GF-D8 (cell line): ENCODE data around the gene HHIPL2.
A peak's percentile ranks its signal among the peaks of the same experiment; 100 is the strongest.

Experiments used
- DNase-seq: peaks from one replicate; lab custom pipeline; 2025; lab: John Stamatoyannopoulos, UW

The HHIPL2 gene

GRCh38 chr1:222547944-222548671, at the start of gene HHIPL2:
Gene HHIPL2, minus strand, starts transcription at chr1:222548104. Its CDS starts 60 bp downstream, at chr1:222548044.
- no peak for DNase-seq

GRCh38 chr1:222596696-222597095, 48.8 kb upstream of the HHIPL2 start:
- no peak for DNase-seq

- DNase-seq: no peak
These were observed 46.9 kb upstream of the HHIPL2 start for GRCh38 chr1:222594789-222595188.

DNA sequence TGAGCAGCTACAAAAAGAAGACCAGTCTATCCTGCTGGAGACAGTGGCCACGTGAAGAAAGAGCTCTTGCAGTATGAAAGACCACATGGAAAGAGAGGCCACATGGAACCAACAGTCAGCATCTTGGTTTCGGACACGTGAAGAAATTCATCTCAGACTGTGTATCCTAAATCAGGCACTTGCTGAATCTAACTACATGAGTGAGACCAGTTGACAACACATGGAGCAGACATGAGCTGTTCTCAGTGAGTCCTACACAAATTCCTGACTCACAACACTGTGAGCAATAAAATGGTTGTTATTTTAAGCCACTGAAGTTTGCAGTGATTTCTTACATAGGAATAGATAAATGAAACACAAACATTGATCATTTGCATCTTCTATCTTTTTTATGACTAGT, 44.3 kb upstream of the HHIPL2 start:
- no peak for DNase-seq

- peak; percentile 58 for DNase-seq
These were observed 41.8 kb upstream of the HHIPL2 start, which contains the start of gene TAF1A for GRCh38 chr1:222589462-222590302. Gene TAF1A, minus strand, starts transcription at chr1:222589933.

GRCh38 chr1:222588135-222588534, 40.2 kb upstream of the HHIPL2 start:
- DNase-seq: no peak

DNA sequence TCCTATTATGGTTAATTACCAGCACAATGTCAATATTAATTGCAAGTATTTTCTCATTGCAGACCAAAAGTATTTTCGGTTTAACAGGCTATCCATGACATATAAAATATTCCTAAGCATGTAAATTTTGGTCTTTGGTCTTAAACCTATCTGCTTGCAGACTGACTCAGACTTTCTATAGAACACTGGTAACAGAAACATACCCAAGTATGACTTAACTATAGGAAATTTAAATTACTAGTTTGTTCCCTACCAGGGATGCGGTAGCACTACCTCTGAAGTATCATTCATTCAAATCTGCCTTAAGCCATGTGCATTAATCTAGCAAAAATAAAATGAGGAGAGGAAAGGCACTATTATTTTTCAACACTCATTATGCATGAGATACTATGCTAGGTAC, 38.9 kb upstream of the HHIPL2 start:
- DNase-seq: no peak

GRCh38 chr1:222583079-222583478, 35.2 kb upstream of the HHIPL2 start:
- DNase-seq: no peak

GRCh38 chr1:222582099-222582774, 34.3 kb upstream of the HHIPL2 start:
- no peak for DNase-seq

DNA sequence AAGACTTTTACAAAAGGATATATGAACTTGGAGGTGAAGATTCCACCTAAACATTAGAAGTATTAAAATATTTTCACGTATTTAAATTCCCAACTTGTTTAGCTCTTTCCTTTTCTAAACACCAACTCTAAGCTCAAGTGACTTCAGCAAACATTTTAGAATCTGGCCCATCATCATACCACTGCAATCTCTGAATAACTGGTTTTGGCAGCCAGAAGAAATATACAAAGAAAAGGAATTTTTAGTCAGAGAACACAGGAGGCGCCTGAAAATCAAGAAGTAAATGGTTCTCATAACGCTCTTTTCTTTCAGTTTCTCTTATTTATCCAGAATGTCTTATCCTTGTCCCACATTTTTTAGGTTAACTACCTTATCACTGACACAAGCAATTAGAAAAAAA, 31.4 kb upstream of the HHIPL2 start:
- no peak for DNase-seq

DNA sequence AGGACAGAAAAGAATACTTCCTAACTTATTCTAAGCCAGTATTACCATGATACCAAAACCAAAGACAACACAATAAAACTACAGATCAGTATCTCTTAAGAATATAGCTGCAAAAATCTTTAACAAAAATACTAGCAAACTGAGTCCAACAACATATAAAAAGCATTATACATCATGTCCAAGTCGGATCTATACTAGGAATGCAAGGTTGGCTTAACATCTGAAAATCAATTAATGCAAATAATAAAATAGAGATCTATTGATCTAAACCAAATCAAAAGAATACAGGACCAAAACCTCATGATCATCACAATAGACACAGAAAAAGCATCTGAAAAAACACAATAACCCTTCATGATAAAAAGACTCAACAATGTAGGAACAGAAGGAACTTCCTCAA, 22.9 kb upstream of the HHIPL2 start:
- no peak for DNase-seq

DNA sequence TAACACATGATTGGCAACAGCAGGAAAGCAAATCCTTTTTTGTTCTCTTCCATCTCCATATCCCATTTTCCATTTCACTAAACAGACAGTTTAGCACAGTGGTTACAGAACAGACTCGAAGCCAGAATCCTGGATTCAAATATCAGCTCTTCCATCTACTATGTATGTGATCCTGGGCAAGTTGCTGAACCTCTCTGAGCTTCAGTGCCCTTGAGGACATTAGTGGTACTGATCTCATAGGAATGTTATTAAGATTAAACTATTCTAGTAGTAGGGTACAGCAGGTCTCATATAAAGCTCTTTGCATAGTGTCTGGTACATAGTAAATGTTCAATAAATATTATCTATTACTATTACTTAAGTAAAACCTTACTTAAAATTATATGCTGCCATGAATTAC, 13.8 kb upstream of the HHIPL2 start:
- no peak for DNase-seq

DNA sequence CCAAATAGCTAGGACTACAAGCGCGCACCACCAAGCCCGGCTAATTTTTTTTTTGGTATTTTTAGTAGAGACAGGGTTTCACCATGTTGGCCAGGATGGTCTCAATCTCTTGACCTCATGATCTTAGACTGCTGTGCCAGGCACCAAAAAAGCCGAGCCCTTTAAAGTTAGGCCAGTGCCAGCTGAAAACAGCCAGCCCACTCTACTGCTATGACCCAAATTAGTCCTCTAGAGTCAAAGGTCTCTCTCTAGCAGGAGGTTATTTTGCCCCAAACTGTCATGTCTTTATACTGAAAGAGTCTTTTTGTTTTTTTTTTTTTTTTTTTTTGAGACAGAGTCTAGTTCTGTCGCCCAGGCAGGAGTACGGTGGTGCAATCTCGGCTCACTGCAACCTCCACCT, 9.7 kb upstream of the HHIPL2 start:
- no peak for DNase-seq

- no peak for DNase-seq
These were observed 9.2 kb upstream of the HHIPL2 start for GRCh38 chr1:222557148-222557547.

DNA sequence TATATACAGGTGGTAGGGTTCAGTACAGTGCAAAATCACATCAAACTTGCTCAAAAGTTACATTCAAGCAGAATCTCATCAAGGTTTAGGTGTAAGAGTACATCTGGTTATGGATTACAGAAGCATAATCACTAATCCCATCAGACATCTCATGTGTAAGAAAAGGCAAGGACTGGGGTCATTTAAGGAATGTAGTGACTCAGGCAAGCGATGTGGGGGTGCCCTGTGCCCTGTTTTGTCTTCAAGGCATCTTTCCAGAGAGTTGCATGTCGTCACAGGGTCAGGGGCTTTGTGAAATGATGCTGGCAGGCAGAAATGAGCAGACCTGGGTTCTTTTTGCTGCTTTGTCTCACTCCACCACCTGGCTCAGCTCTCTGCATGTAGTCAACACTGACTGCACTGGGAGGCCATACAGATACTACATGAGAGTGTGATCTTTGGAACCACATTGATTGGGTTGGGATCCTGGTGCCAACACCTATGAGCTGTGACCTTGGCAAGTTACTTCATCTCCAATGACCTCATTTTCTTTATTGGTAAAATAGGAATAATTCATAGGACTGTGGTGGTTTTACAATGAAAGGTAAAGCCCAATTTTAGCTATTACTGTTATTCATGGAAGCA, 8.2 kb upstream of the HHIPL2 start:
- no peak for DNase-seq

- no peak for DNase-seq
These were observed 6.3 kb upstream of the HHIPL2 start for GRCh38 chr1:222554177-222554576.

DNA sequence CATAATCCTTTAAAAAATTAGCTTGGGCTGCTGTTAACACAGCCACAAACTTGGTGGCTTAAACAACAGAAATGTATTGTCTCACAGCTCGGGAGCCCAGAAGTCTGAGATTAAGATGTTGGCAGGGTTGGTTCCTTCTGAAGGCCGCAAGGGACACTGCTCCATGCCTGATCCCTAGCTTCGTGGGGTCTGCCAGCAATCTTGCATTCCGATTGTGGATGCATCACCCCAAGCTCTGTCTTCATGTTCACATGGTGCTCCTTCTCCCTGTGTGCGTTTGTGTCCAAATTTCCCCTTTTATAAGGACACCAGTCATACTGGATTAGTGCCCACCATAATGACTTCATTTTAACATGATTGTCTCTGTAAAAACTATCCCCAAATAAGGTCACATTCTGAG, 5.0 kb upstream of the HHIPL2 start:
- no peak for DNase-seq

DNA sequence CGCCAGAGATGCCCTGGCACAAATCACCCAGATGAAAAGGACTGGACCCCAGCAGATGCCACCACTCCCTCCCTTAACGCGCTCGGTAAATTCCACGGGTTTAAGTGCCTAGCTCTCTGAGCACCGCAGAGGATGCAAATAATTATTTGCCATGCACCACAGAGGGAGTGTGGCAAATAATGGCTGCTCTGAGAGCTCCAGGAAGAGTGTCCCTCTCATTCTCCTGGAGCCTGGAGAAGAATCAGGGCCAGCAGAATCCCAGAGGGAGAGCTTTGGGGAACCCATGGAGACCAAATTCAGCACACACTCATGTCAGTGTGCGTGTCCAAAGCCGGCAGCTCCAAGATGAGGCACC, 667 bp downstream of the HHIPL2 start:
- no peak for DNase-seq

DNA sequence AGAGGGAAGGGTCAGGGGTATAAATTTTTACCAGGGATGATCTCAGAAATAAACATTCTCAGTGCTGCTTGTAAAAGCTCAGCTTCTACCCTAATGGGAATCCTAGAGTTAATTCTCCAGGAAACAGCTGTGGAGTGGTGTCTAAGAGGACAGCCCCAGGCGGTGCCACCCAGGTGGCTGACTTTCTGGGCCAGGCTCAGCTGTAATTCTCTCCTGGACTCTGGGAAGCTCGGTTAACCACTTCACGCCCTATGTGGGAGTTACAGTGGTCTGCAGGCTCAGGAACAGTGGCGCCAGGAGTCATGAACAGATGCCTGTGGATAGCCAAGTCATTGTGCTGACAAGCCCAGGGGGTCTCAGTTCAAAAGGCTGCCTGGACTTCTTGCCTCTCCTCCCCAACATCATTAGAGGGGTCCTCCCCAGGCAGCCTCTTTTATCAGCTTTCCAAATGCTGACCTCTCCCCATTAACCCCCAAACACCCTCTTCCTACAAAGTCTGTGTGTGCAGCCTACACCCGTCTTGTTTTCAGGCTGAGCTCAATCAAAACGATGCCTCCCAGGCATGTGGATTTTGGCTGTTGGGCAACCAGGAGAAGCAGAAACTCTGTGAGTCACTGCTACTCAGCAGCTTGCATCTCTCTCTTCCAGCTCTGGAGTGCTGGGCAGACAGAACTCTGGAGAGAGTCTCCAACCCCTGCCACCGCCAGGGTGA, 1.2 kb downstream of the HHIPL2 start:
- DNase-seq: no peak

- DNase-seq: no peak
These were observed 1.8 kb downstream of the HHIPL2 start for GRCh38 chr1:222546091-222546490.

DNA sequence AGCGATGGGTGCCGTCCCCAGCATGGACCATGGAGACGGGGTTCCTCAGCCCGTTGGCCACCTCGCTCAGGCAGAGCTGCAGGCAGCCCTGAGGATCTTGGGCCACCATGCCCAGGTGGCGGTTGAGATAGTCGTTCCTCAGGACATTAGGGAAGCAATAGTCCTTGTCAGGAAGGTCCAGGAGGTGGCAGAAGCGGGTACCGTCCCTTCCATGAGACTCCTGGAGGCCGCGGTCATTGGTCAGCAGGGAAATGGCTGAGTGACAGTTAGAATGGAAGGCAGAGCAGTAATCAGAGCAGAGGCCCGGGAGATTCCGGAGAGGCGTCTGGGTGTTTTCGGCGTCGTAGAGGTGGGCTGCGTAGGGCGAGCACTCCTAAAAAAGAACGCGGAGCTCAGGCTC, 4.1 kb downstream of the HHIPL2 start:
- no peak for DNase-seq

DNA sequence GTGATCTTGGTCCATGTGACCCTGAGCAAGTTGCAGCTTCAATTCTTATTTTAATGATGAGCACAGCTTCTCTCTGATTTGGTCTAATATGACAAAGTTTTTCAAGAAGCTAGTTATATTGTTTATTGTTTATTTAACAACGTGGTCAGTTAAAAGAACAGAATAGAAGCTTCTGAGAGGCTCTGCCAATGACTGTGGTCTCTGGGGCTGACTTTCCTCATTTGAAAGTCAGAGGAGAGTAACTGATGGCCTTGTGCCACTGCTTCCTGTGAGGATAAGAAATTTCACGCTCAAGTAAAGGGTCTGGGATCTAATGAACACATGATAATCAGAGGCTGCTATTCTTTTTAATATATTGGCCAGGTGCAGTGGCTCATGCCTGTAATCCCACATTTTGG, 7.3 kb downstream of the HHIPL2 start:
- no peak for DNase-seq
